CD4-positive, alpha-beta T cell treated with Interleukin-17A for 4 hours (primary cell): ENCODE data around the gene MFSD11.
"Not testable (repeated sequence)": the region's sequence is repeated elsewhere in the genome, so short reads cannot be mapped to it uniquely, and the experiment has no call there.

Experiments
- DNase-seq: peaks from one replicate; pipeline ENCODE4 v3.0.0-alpha.2; 2020; ENCODE audit warnings: mixed read lengths

The MFSD11 gene

DNA sequence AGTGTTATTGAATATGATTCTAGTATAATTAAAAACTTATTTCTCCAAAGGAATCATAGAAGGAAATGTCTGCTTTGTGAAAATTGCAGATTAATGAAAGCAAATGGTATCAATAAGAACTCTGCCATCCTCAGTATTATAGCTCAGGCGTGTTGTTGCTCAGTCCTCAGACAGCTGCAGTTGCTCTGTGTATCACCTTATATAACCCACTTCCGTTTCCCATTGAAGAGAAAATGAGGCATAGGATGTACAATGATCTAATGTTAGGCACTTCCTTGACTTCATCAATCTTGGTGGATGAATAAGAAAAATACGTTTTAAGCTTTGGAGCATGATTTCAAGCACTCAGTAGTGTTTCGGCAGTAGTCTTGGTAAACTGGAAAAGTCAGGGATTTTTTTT, 14.1 kb downstream of the MFSD11 start:
- DNase-seq: peak; percentile 23

- DNase-seq: peak; percentile 32
These were observed 15.4 kb downstream of the MFSD11 start for GRCh38 chr17:76753061-76753961.

DNA sequence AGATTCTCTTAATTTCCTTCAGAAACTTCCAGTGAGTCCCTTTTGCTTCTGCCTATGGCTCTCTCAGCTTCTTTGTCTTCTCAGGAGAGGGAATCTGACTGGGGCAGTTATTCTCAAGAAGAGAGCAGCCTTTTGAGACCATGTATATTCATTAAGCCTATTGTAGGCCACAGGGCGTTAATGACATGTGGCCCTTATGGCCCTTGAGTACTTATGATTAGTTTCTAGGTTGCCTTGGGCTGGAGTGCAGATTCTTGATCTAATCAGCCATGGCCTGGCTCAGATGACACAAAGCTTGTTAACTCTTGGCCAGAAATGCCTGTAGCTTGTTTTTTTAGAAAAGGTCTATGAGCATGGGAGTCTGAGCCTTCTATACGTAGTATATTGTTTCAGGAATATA, 17.4 kb downstream of the MFSD11 start:
- DNase-seq: no peak

GRCh38 chr17:76757256-76757655, 19.3 kb downstream of the MFSD11 start:
- DNase-seq: no peak

GRCh38 chr17:76758570-76758969, 20.7 kb downstream of the MFSD11 start:
- DNase-seq: no peak

DNA sequence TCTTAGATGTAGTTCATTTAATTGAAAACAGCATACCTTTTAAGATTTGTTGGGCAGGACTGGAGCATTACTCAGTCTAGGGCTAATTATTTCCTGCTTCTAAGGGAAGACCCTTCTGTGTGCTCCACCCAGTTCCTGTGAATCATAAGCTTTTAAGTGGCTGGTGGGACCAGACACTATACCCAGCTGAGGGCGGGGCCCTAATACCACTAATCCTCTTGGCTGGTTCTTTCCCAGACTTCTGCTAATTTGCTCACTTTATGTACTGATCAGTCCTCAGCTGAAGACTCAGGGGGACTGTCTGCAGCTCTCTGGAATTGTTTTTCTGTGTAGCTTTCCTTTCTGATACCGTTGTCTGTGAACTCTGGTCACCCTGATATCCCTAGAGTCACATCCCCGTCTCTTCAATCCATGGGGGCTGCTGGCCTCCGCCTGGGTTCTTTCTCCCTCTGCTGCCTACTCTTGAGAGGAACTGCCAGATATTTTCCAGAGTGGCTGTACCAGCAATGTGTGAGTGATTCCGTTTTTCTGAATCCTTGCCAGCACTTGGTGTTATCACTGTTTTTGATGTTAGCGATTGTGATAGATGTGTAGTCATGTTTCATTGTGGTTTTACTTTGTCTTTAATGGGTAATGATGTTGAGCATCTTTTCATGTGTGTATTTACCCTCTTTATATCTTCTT, 35.1 kb downstream of the MFSD11 start:
- peak; percentile 80 for DNase-seq

GRCh38 chr17:76775021-76775600, 37.2 kb downstream of the MFSD11 start:
- DNase-seq: no peak

DNA sequence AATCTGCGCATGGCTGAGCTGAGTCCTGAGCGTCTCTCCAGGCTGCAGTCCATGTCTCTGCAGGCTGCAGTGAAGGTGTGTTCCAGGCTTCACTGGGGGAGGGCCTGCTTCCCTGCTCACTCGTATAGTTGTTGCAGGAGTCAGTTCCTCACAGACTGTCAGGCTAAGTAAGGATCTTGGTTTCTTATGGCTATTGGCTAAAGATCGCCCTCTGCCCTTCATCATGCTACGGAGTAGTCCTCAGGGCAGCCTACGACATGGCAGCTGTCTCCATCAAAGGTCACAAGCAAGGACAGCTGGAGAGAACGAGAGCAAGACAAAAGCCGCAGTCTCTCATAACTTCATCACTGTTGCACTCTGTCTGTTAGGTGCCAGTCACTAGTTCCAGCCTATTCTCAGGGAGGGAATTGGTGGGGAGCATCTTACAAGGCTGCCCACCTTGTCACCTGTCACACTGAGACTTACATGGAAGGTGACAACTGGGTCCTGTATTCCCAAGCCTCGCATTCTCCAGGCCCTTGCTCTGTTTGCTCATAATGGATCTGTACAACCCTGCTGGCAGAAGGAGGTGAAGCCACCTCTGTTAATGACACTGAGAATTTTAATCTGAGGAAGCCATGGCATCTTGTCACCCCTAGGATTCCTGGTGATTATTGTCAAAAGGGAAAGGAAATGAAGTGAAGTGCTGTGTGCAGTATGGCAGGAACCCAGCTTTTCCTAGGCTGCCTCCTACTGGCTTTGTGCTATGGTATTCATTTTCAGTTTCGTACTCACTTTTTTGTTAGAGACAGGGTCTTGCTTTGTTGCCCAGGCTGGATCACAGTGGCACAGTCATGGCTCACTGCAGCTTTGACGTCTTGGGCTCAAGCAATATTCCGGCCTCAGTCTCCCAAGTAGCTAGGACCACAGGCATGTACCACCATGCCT, 43.4 kb downstream of the MFSD11 start:
- DNase-seq: peak; percentile 41

DNA sequence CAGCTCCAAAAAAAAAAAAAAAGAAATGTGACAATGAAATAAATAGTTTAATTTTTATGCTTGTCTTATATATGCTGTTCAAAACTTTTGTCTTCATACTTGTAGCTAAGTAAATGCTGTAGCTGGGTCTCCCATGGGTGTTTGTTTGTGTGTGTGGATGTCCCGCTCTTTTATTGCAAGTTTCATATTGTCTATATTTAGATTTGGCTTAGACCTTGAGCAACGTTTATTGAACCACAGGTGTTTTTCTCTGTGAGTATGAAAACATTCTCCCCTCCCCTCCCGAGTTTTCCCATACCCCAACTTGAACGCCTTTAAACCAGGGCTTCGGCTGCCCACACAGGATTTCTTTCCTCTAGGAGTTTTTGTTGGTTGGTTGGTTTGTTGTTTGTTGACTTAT, 45.2 kb downstream of the MFSD11 start:
- DNase-seq: no peak

GRCh38 chr17:76784926-76785325, 47.0 kb downstream of the MFSD11 start:
- DNase-seq: no peak

- not testable (repeated sequence) for DNase-seq
These were observed 49.9 kb downstream of the MFSD11 start for GRCh38 chr17:76787866-76788265.

GRCh38 chr17:76789235-76789788, 51.4 kb downstream of the MFSD11 start:
- no peak for DNase-seq

- peak; percentile 67 for DNase-seq
These were observed 53.4 kb downstream of the MFSD11 start for GRCh38 chr17:76791053-76791980.

- DNase-seq: no peak
These were observed 54.4 kb downstream of the MFSD11 start for GRCh38 chr17:76792348-76792747.

GRCh38 chr17:76793775-76794174, 55.9 kb downstream of the MFSD11 start:
- peak; percentile 14 for DNase-seq

GRCh38 chr17:76796081-76796480, 58.2 kb downstream of the MFSD11 start:
- DNase-seq: no peak

DNA sequence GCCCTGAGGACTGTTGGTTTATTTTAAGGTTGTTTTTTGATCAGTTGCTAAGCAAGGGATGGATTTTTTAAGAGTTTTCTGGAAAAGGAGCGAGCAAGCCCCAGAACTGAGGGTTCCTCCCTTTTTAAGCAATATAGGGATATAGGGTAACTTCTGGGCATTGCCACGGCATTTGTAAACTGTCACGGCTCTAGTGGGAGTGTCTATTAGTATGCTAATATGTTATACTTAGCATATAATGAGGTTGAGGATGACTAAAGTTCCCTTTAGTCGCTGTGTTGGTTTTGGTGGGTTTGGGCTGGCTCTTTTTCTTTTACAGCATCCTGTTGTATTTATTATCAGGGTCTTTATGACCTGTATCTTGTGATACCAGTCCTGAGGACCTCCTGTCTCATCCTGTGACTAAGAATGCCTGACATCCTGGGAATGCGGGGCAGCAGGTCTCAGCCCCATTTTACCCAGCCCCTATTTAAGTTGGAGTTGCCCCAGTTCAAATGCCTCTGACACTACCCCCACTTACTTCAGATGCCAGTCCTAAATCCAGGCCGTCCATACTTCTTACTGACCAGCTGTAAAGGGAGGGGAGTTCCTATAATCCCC, 59.4 kb downstream of the MFSD11 start:
- DNase-seq: no peak

DNA sequence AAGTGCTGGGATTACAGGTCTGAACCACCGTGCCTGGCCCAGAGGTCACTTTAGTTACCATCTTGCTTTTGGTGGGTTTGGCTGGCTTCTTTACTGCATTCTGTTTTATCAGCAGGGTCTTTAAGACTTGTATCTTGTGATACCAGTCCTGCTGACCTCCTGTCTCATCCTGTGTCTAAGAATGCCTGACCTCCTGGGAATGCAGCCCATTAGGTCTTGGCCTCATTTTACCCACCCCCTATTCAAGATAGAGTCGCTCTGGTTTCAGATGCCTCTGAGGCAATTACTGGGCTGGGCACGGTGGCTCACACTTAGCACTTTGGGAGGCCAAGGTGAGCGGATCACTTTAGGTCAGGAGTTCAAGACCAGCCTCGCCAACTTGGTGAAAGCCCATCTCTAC, 63.8 kb downstream of the MFSD11 start:
- no peak for DNase-seq

GRCh38 chr17:76805319-76805718, 67.4 kb downstream of the MFSD11 start:
- DNase-seq: no peak

DNA sequence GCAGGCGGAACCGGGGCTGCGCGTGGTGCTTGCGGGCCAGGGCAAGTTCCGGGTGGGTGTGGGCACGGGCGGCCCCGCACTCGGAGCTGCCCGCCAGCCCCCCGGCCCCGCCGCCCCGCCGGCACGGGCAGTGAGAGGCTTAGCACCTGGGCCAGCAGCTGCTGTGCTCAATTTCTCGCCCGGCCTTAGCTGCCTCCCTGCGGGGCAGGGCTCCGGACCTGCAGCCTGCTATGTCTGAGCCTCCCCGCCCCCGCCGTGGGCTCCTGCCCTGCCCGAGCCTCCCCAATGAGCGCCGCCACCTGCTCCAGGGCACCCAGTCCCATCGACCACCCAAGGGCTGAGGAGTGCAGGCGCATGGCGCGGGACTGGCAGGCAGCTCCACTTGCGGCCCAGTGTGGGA, 68.2 kb downstream of the MFSD11 start:
- DNase-seq: not testable (repeated sequence)

DNA sequence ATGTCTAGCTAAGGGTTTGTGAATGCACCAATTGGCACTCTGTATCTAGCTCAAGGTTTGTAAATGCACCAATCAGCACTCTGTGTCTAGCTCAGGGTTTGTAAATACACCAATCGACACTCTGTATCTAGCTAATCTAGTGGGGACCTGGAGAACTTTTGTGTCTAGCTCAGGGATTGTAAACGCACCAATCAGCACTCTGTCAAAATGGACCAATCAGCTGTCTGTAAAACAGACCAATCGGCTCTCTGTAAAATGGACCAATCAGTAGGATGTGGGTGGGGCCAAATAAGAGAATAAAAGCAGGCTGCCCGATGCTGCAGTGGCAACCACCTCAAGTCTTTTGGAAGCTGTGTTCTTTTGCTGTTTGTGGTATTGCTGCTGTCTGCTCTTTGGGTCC, 68.8 kb downstream of the MFSD11 start:
- not testable (repeated sequence) for DNase-seq
